Measurements from ENCODE around the gene KIF26B. TPM values are rescaled to one million over a fixed set of nuclear protein-coding genes. Genes with fewer than 3 reads are reported as not detected.

Gene KIF26B
- total RNA-seq, 1 donor from 2014 or later: 69.7 TPM

GRCh38 chr1:245686006-245686405, 531.2 kb downstream of the KIF26B start:
- peaks cover 23% of the 10 kb centered on the region for H3K4me1 Mint-ChIP-seq
- DNase-seq (ENCODE audit: low spot score in 2 of 2, unreplicated experiment in 2 of 2): peak in 1 of 2 experiments; percentile 28
- no peak for TF ChIP-seq CTCF (IDR thresholded peaks at IDR 0.05; ENCODE audit: unreplicated experiment)
- peaks cover 13% of the 10 kb centered on the region for H3K36me3 Mint-ChIP-seq
- no peak overlapping the region for H3K4me3 Mint-ChIP-seq
- H3K9me3 Mint-ChIP-seq: no peaks in the 10 kb centered on the region
- no peak overlapping the region for H3K27ac Mint-ChIP-seq
- H3K27me3 Mint-ChIP-seq (ENCODE audit: low read depth): no peaks in the 10 kb centered on the region

GRCh38 chr1:245686446-245687030, 531.8 kb downstream of the KIF26B start:
- no peak for TF ChIP-seq CTCF (IDR thresholded peaks at IDR 0.05; ENCODE audit: unreplicated experiment)
- no peak for DNase-seq (ENCODE audit: low spot score in 2 of 2, unreplicated experiment in 2 of 2)
- H3K4me3 Mint-ChIP-seq: no peak overlapping the region
- H3K27ac Mint-ChIP-seq: no peak overlapping the region
- H3K4me1 Mint-ChIP-seq: peaks cover 28% of the 10 kb centered on the region
- H3K27me3 Mint-ChIP-seq (ENCODE audit: low read depth): no peaks in the 10 kb centered on the region
- peaks cover 13% of the 10 kb centered on the region for H3K36me3 Mint-ChIP-seq
- no peaks in the 10 kb centered on the region for H3K9me3 Mint-ChIP-seq

DNA sequence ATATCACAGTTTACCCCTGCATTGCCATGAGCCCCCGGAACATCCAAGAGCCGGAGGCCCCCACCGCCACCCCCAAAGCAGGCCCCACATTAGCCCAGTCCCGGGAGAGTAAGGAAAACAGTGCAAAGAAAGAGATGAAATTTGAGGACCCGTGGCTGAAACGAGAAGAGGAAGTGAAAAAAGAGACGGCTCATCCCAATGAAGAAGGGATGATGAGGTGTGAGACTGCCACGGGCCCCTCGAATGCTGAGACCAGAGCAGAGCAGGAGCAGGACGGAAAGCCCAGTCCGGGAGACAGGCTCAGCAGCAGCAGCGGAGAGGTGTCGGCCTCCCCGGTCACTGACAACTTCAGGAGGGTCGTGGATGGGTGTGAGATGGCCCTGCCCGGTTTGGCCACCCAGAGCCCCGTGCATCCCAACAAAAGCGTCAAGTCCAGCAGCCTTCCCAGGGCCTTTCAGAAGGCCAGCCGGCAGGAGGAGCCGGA, 532.4 kb downstream of the KIF26B start:
- Mint-ChIP-seq H3K36me3 (peaks cover 13% of the 10 kb centered on the region), H3K9me3 (no peaks in the 10 kb centered on the region), H3K27ac (no peak overlapping the region), H3K4me1 (peaks cover 35% of the 10 kb centered on the region), H3K4me3 (no peak overlapping the region), H3K27me3 (ENCODE audit: low read depth) (no peaks in the 10 kb centered on the region)
- no peak for TF ChIP-seq CTCF (IDR thresholded peaks at IDR 0.05; ENCODE audit: unreplicated experiment)
- no peak for DNase-seq (ENCODE audit: low spot score in 2 of 2, unreplicated experiment in 2 of 2)

- Mint-ChIP-seq H3K4me3 (no peak overlapping the region), H3K27me3 (ENCODE audit: low read depth) (no peaks in the 10 kb centered on the region)
- no peak for DNase-seq (ENCODE audit: low spot score in 2 of 2, unreplicated experiment in 2 of 2)
Measured at GRCh38 chr1:245687636-245688535, 533.1 kb downstream of the KIF26B start.

More at GRCh38 chr1:245687636-245688535, 533.1 kb downstream of the KIF26B start:
- Mint-ChIP-seq H3K36me3 (peaks cover 13% of the 10 kb centered on the region), H3K9me3 (no peaks in the 10 kb centered on the region), H3K4me1 (peaks cover 35% of the 10 kb centered on the region), H3K27ac (no peak overlapping the region)
- no peak for TF ChIP-seq CTCF (IDR thresholded peaks at IDR 0.05; ENCODE audit: unreplicated experiment)

Data from mesothelial cell of epicardium (in vitro differentiated cells).